NCI-H1092 treated with DMSO at 0.1 percent for 48 hours (cell line): ENCODE results near the gene ETV6.
A peak's percentile ranks its signal among the peaks of the same experiment; 100 is the strongest.

Experiments used
- DNase-seq: peaks from one replicate; lab custom pipeline; 2025; lab: John Stamatoyannopoulos, UW

The ETV6 gene

DNA sequence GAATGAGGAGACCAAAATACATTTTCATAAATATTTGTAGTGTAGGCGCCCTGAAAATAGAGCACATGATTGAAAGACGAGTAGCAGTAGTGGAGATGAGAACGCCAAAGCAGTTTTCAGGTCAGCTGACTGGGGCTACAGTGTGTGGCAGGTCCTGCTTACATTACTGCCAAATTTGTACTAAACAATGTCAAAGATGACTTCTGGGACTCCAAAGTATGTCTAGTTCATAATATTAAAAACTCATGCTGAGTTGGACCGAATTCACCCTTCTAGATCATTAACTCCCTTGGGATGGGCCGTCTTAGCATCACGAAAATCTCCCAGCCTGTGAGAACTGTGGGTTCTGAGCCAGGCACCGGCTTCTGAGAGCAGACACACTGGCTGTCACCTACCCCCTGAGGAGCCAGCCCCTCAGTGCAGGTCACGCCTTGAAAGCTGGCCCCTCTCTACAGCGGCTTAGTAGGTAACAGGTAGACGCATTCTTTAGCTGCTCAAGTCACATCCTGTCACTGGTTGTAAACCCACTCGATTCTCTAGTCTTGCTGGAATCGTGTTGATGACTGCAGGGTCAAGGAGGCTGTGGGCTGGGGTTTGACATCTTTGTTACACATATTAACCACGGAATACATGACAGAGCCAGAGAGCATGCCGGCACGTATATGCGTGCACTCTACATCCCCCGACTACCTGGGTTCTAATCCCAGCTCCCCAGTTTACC lies 210.4 kb downstream of the ETV6 start:
- no peak for DNase-seq

DNA sequence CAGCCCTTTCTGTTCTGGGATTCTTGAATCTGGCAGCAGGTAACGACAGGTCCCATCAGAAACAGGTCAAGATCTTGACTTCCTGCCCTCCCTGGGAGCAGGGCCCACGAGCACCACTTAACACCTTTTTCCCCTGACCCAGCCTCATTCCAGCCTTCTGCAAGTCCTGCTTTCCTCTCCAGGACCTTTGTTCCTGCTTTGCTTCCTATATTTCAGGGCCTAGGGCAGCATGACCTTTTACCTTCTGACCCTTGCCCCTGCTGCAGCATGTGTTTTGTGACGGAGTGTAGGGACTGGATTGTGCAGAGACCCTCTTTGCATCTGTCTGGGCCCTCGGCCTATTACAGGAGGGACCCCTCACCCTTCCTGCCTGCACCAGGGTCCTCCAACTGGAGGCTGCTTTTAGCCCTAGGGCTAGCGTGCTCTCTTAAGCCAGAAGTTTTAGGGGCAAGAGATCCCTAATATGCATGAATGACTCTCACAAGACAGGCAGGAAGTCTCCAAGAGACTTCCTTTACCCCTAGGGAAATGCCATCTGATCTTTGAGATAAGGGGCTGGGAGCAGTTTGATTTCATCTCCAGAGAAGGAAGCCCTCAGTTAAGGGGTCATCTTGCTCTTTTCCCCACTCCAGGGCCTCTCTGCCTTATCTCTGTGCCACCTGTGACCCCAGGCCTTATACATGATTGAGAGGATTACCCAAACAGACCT lies 211.8 kb downstream of the ETV6 start:
- no peak for DNase-seq

DNA sequence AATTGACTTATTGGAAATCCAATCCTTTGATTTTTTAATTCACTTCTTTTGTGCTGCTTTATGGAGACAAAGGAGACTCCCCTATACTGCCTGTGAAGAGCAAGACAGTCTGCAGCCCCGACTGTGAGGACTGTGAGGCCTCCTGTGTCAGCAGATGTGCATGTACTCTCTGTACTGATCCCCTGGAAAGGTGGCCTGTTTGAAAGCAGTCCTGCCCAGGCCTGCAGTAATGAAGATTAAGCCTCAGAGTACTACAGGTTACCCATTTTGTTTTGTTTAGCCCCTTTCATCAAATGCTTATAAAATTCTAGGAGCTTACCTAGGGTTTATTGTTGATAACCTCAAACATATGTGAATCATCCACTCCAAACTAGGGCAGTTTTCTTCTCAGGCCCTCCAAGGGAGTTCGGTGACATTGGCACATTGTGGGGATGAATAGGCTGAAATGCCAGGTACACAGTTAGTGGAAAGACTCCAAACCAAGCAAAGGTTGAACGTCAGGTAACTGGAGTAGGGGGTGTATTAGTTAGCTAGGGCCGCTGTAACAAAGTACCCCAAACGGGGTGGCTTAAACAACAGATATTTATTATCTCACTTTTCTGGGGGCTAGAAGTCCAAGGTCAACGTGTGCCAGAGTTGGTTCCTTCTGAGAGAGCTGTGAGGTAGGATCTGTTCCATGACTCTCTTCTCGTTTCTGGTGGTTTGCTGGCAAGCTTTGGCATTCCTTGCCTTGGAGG lies 212.6 kb downstream of the ETV6 start:
- DNase-seq = no peak

DNA sequence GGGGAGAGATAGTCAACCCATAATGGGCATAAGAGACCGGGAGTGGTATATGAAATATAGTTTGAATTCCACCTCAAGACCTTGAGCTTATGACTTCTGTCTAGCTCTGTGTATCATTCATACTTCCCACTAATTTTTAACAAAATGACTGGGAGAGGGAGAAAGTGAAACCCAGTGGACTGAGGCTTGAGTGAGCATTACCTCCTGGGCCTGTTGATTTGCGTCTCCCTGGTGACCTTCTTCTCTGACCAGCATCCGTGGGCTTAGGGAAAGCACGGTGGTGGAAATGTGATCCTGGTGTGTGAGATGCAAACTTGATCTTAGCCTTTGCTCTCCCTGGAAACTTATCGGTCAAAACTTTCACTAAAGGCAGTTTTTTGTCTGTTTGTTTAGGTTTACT lies 213.3 kb downstream of the ETV6 start:
- DNase-seq = no peak

DNA sequence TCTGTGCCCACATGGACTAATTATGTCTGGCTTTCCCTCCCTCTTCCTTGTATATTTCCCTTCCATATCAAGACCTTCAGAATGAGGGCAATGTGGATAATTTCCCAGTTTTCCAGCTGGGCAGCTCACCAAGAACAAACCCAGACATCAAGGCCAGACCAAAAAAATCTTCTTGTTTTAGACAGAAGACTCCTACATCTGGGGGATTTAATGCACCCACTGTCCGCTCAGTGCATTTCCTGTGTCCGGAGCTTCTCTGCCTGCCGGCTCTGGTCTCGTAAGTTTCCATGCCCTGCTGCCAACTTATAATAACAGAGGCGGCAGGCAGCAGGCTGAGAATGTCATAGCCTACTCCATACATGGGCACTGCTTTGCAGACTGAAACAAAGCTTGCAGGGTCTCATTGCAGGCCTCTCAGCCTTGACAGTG lies 214.0 kb downstream of the ETV6 start:
- DNase-seq = no peak

DNA sequence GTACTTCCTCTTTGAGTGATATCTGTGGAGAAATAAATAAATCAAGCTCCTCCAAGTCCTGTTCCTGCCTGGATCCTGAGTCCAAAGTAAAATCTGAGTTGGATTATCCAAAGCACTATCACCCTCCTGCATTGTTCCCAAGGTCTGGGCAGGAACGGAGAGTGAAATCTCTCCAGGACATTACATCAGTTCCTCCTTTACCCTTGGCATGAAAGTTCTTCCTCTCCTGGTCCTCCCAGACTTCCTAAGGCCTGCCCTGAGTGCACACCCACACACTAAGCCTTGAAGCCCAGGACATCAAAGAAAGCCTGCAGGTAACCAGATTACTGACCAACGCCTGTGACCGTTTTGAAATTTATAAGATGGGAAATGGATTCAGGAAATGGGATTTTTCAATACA lies 214.5 kb downstream of the ETV6 start:
- DNase-seq = no peak

DNA sequence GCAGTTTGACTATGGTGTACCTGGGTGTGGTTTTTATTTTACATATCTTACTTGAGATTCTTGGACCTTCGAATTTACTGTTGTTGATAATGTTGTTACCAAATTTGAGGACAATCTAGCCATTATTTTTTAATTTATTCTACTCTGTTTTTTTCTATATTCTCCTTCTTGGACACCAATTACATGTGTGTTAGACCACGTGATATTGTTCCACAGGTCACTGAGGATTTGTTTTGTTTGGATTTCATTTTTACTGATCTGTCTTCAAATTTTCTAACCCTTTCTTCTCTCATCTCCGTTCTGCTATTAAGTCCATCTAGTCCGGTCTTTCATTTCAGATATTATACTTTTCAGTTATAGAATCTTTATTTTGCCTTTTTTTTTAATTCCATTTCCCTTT lies 216.3 kb downstream of the ETV6 start:
- no peak for DNase-seq

DNA sequence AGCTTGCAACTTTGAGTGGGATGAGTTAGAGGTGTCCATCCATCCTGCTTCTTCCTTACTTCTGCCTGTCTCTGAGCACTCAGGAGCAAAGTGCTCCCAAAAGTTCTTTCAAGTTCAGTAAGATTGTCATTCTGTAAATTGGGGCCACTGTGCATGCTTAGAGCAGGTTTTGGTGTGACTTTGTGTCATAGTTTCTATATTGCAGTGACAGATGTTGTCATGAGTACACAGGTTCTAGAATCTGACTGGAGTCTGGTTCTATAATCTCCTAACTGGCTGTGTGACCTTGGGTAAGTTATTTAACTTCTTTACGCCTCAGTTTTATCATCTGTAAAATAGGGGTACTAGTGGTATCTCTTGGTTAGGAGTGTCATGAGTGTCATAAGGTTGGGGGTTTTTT lies 218.6 kb downstream of the ETV6 start:
- DNase-seq = no peak

DNA sequence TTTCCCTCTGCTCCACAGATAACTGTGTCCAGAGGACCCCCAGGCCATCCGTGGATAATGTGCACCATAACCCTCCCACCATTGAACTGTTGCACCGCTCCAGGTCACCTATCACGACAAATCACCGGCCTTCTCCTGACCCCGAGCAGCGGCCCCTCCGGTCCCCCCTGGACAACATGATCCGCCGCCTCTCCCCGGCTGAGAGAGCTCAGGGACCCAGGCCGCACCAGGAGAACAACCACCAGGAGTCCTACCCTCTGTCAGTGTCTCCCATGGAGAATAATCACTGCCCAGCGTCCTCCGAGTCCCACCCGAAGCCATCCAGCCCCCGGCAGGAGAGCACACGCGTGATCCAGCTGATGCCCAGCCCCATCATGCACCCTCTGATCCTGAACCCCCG lies 219.9 kb downstream of the ETV6 start:
- DNase-seq = no peak

DNA sequence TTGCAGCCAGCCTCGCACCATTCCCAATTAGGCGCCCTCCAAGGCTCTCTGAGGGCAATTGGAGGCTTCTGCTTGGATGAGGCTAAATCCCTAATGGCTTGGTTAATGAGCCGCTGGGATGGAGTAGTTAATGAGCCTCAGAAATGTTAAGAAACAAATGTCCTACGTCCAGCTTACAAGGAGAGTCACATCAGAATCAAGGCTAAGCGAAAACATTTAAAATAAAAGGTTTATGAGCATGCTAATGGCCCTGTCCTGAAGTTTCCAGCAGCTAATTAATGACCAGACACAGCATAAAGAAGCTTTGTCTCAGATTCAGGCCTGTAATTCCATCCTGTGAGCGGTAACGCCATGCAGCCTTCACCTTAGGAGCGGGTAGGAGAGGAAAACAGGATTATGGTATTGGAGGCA lies 220.6 kb downstream of the ETV6 start:
- DNase-seq = no peak

DNA sequence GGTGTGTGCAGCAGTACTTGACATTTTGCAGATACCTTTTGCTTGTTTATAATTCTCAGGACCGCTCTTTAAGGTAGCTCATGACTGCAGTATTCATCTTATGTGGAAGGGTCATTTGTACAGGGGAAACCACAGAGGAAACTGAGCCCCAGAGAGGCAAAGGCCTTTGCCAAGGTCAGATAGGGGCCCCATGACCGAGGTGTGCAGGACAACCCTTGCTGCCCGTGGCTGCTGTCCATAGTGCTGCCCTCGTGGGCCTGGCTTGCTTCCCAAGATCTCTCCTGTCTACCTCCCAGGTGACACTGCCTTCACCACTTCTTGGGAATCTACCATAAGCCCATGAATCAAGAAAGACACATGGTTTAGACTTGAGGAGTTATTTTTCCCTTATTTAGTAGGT lies 222.6 kb downstream of the ETV6 start:
- no peak for DNase-seq

DNA sequence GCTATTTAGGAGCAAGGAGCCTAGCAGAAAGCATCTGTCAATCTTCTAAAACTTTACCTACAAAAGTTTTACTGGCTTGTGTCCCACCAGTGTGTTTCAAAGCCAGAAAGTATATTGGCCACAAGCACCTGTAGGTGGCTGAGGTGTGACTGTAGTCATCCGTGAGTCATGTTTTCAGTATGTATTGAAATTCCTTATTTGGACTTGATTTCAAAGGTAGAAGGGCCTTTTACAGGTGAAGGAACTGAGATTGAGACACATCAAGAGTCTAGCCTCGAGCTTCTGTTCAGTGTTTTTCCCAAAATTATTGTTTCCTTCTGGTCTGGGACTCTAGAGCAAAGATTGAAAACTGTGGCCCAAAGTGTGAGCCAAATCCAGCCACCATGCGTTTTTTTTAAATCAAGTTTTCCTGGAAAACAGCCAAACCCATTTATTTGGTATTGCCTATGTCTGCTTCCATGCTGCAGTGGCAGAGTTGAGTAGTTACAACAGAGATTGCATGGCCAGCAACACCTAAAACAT lies 226.0 kb downstream of the ETV6 start:
- DNase-seq = no peak

DNA sequence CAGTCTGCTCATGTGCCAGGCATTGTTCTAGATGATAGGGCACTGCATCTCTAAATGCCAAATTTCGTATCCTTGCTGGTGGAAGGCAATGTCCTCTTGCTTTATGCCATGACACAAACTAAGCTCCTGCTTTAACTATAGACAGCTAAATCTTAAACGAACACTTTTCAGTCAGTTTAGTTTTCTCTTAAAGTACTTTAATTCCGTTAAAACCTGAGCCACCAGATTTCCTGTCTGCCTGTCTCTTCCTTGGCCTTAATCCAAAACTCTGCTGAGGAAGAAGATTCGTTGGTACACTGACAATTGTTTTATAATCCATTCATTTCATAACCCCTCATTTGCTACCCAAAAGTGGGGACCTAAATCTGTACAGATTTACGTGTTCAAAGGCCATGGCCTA lies 226.8 kb downstream of the ETV6 start:
- no peak for DNase-seq

DNA sequence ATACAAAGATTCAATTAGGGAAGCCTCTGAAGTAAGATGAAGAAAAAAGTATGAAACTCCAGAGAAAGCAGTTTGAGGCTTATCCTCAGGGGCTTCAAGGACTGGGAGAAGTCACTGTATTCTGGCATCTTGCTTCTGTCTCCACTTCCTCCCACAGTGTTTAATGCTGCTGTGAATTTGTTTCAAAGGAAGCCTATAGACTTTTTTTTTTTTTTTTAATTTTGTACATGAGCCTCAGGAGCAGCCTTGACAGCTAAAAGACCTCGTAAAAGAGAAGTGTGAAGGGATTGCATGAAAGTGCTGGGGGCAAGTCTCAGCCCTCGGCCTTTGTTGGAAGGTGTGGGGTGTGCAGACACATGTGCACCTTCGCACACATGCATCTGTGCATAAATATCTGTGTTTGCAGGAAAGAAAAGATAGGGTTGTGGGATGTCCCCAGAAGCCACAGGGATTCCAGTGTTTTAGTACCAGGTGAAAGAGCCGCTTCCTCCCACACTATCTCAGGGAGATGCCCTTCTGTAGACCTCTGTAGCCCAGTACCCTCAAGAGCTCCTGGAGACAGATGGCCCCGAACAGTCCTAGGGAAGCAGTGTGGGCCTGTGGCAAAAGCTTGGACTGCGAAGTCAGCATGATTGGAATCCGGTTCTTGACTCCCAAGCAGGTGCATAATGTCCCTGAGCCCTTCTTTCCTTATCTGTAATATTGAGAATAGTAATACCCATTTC lies 227.8 kb downstream of the ETV6 start:
- DNase-seq = no peak

DNA sequence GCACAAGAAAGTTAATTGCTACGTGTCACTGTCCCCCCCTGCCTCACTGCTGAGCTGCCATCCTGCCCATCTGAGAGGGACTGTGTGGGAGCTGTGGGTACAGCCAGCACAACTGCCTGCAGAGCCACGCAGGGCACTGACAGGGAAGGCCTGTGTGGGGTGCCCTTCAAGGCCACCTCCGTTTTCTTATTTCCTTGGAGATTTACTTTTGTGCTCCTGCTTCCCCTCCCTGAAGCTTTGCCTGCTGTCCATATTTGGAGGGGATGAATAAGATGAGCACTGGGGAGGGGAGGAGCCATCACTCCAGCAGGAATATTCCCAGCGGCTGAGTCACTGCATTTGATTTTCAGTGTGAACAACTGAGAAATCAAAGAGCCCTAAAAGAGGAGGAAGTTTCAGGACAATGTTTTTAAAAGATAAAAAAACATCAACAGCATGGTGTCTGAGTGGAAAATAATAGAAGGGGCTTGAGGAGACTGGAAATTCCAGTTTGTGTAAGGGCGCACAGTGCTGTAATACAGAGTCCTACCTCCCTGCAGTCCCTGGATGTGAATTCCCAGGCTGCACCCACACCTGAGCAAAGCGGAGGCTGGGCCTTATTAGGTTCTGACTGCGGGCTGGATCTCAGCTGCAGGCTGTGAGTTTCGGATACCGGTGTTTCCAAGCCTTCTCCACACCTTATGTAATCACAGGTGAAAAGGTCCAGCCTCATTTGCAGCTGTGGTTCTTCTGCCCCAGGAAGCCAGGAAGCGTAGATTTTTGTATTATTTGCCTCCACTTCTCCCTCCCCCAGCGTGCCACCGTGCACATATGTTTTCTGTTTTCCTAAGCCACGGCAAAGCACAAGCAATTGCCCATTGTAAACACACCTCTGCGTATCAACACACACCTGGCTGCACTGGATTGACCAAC lies 228.7 kb downstream of the ETV6 start:
- peak; percentile 27 for DNase-seq

DNA sequence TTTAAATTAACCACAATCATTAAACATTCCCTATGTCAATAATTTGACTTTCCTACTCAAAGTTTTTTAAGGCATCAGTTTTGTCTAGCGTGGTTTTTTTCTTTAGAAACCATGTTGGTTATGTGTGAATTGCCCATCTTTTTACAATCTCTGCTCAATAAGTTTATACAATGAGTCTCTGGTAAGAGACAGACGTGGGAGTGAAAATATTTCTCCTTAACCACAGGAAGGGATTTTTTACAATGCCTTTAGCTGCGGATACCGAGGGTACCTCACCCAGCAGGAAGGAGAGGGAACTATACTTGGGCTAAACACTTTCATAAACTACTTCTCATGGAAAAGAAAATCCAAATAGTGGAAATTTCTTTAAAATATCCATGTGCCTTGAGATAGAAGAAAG lies 229.8 kb downstream of the ETV6 start:
- no peak for DNase-seq

DNA sequence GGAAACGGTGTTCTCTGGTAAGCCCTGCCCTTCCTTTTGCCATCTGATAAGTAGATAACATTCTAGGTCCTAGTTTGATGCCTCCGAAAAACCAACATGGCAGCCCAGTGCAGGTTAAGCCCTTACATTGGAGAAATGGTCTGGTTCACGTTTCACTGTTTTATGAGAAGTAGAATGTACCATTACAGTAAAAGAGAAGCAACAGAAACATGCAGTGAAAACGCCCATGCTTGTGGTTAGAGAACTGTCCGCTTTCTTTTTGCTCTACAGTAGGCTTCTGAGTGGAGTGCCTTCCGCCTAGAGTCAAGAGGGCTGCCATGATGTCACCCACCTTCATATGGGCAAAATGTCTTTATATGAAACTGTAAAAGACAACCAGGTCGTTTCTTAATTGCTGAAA lies 230.9 kb downstream of the ETV6 start:
- no peak for DNase-seq

DNA sequence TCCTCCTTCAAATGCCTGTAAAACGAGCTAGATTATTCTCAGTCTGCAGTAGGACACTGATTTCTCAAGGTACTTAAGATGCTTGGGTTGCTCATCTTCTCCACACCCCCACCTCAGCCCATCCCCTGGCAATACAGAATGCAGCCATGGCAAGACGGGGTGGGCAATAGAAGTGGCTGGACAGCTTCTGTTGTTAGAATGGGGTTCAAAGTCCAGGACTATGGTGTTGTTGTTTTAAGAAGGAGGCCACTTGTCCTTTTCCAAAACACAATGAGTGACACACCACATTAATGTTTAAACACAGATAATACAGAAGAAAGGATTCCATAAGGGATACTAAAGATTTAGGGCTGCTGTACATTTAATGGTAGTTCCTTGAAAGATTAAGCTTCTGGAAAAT lies 232.4 kb downstream of the ETV6 start:
- no peak for DNase-seq

DNA sequence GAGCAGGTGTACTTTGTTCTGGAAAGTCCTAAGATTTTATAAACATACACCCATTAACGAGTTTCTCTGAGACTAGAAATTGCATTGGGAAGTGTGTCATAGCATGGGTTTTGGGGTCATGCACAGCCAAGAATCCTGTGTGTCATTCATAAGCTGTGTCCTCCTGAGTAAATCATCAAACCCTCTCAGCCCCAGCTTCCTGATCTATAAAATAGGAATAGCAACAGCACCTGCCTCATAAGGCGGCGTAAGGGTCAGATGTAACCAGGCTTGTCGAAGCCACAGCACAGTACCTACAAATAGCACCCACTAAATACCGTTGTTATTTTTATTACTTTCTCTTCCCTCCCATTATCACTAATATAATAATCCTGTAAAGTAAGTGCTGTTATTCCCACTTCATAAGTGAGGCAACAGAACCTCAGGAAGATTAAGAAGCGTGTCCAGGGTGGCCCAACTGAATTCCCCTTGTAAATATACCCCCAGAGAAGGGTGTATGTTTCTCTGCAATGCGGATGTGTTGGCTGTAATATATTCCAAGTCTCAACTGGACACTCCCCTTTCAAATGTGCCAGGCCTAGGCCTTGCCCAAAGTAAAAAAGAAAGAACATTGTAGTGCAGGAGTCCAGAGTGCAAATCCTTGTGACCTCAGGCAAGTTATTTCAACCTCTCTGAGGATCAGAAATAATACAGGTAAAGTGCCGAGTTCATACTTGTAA lies 233.0 kb downstream of the ETV6 start:
- no peak for DNase-seq

DNA sequence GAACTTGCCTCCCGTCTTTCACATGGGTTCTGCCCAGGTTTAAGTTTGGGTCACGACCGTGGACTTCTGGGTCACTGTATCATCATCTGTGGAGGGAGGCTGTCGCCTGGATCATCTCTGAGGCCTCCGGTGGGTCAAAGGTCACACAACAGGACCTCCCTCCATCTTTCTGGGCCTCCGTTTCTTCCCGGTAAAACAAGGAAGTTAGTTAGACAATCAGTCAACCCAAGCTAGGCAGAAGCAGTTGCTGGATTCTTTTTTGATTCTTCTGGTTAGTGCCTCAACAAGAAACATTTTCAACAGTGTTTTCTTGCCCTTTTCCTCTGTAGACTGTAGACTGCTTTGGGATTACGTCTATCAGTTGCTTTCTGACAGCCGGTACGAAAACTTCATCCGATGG lies 234.6 kb downstream of the ETV6 start:
- no peak for DNase-seq

DNA sequence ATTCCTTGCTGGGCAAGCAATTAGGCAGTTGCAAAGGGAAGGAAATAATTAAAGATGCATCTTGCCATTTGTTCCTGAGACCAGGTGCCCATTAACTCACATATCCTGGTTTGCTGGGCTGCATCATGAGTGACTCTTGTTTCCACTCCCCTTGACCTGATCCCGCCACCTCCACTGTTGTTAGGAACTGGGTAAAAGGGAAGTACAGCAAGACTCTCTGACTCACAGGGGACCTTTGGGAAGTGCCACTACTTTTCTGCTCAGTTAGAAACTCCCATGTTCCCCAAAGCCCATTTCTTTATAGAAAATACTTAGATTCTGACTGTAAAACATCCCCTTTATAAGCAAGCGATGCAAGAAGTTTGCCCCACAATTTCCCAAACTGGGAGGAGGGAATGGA lies 235.2 kb downstream of the ETV6 start:
- no peak for DNase-seq
